ENCODE measurements around the gene OR1L8.

- TF ChIP-seq ARNT (IDR thresholded peaks at IDR 0.05) (no peak), SUZ12 (IDR thresholded peaks at IDR 0.05) (no peak), SP1 (IDR thresholded peaks at IDR 0.05) (no peak), L3MBTL2 (conservative IDR thresholded peaks at IDR 0.05) (no peak), CTBP1 (IDR thresholded peaks at IDR 0.05; ENCODE audit: borderline replicate concordance) (no peak), FOXM1 (IDR thresholded peaks at IDR 0.05; ENCODE audit: borderline replicate concordance) (no peak), HDGF (IDR thresholded peaks at IDR 0.05; ENCODE audit: borderline replicate concordance) (no peak), BHLHE40 (IDR thresholded peaks at IDR 0.05; ENCODE audit: borderline replicate concordance) (no peak), NFRKB (IDR thresholded peaks at IDR 0.05) (no peak), LEF1 (IDR thresholded peaks at IDR 0.05; ENCODE audit: borderline replicate concordance) (no peak), ELF4 (IDR thresholded peaks at IDR 0.05) (no peak), TARDBP (IDR thresholded peaks at IDR 0.05) (no peak), PKNOX1 (IDR thresholded peaks at IDR 0.05) (no peak), FOXK2 (IDR thresholded peaks at IDR 0.05) (no peak)
These were observed 64.3 kb downstream of the OR1L8 start, which contains the start of gene OR1J4 for GRCh38 chr9:122518841-122519240.

Data from HEK293T (cell line).